HG03354 (cell line): Measurements from ENCODE around the gene SLC25A21.

Experiments
- ATAC-seq: cut with Tn5 transposase; IDR thresholded peaks from one replicate; pipeline ENCODE4 v1.9.1; 2021; ENCODE audit warnings: mild to moderate bottlenecking; ENCODE audit not compliant: unreplicated experiment, poor library complexity, severe bottlenecking

The SLC25A21 gene

DNA sequence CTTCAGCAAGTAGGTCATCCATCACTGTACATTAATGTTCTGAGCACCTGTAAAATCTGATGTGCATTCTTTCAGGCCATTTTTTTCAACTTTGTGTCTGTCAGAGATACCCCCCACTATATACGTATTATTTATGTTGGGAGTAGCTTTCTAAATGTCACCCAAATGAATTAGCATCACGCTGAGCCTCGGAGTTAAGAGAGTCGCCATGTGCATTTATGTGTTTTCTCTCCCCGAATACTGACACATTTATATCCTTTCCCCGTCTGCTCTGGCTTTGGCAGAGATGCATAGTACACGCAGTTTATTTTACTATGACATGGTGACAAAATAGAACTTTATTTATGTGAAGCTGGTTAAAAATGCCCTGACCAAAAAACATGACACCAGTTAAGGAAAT, 216.4 kb downstream of the SLC25A21 start:
- ATAC-seq, result no peak

GRCh38 chr14:36955376-36955775, 217.0 kb downstream of the SLC25A21 start:
- ATAC-seq, result no peak

- no peak for ATAC-seq
These were observed 219.7 kb downstream of the SLC25A21 start for GRCh38 chr14:36952689-36953088.

GRCh38 chr14:36951380-36951911, 221.0 kb downstream of the SLC25A21 start:
- ATAC-seq, result no peak

DNA sequence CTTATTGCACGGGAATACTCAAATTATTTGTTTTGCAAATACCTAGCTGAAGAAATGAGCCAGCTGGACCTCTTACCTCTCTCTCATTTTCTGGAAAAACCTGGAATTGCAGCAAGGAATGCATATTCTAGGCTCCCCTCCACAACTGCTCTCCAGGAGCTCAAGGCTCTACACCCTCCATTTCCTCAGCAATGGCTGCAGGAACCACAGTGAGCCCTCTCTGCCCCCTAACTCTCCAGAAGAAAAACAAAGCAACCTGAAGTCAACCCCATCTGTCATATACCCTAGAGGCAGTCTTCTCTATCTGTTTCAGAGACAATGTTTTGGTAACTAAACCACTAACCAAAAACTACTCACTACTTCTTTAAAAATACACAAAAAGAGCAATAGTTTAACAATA, 221.6 kb downstream of the SLC25A21 start:
- ATAC-seq, result no peak

DNA sequence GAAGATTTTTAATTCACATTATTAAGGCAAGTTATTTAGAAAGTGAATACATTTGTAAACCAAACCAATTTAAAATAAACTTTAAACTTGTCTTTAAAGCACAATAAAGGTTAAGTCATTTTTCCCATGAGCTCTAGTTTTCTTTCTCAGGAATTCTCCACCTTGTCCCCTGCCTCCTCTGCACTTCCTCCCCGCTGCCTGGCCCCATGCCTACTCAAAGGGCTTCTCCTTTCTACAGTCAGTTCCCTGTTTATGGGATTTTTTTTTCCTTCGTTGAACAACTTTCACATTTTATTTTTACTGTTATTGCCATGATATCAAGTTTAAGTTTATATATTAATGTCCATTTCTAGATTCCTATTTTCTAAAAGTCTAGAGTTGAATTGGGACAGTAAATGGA, 223.0 kb downstream of the SLC25A21 start:
- no peak for ATAC-seq

GRCh38 chr14:36948157-36948859, 224.1 kb downstream of the SLC25A21 start:
- ATAC-seq, result no peak

GRCh38 chr14:36947362-36947761, 225.0 kb downstream of the SLC25A21 start:
- ATAC-seq, result no peak

DNA sequence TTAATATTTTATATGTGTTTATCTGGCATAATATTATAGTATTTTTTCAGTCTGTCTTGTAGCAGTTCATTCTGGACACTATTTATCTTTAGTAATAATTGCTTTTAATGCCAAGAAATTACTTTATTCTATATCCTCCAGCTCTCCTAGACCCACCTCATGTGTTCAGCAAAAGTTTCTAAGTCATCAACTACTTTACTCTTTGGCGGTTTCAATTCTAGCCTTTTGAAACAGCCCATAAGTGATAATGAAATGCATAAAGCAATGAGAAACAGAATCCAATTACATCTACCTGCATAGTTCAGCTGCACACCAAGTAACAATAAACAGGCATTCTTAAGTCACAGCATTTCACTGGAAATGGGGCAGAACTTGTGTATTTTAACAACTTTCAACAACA, 225.5 kb downstream of the SLC25A21 start:
- no peak for ATAC-seq

- ATAC-seq, result no peak
These were observed 227.9 kb downstream of the SLC25A21 start for GRCh38 chr14:36944307-36945010.

GRCh38 chr14:36942522-36943245, 229.7 kb downstream of the SLC25A21 start:
- peak; percentile 17 for ATAC-seq

DNA sequence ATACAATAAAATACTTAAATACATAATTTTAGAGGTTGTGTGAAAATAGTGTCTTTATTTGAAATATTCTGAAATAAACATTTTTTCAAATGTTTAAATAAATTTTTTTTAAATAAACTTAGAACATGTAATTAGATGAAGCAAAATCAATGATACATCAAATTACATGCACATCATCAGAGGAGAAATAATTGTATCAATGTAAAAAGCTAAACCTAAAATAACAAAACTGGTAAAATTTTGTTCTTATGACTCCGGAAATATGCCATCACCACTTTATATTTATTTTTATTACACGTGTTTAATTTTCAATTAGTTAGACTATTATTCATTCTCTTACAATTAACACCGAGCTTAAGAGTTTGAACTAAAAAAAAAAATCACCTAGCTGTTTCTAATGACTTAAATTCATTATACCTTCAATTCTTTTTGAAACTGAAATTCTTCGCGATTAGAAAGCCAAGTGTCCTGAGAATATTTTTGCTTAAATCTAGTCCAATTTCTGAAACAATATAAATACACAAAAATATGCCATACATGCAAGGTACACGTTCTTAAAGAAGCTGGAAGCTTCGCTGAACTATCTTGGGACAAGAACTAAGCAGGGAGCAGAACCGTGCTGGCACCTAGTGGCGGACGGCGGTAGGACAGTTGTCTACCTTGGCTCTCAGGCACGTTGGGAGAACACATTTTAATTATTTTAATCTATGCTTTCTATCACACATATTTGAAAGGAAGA, 230.5 kb downstream of the SLC25A21 start:
- ATAC-seq, result peak; percentile 98

- no peak for ATAC-seq
These were observed 231.9 kb downstream of the SLC25A21 start for GRCh38 chr14:36940476-36940875.

DNA sequence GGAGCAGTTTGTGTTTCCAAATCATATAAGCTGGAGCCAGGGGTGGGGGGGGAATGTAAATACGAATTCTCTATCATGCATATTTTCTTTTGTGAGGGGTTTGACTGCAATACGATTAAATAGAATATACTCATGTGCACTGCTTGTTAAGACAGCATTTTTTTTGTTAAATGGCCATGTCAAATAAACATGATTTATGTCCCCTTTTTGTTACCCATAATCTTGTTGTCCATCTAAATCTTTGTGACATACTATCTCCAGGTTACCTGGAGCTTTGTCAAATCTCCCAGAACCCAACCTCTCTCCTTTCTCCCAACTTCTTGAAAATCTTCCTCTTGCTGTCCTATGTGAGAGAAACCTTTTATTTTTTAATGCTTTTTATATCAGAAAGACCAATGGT, 233.1 kb downstream of the SLC25A21 start:
- no peak for ATAC-seq

DNA sequence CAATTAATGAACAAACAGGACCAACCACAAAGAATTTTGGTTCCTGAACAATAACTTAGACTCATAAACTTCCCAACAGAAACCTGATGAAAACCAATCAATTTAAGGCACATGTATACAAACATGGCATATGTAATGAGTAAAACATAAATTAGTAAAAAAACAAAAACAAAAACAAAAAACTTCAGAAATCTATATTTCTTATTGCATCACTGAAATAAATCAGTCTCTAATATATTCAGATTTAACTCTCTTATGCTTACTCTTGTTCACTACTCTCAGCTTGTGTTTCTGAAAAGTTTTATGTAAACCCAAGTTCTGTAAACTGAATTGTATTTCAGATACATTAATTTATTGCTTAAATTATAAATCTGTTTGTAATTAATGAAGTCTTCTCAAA, 233.7 kb downstream of the SLC25A21 start:
- ATAC-seq, result no peak

- no peak for ATAC-seq
These were observed 236.3 kb downstream of the SLC25A21 start for GRCh38 chr14:36935976-36936678.

GRCh38 chr14:36934304-36934703, 238.1 kb downstream of the SLC25A21 start:
- no peak for ATAC-seq

DNA sequence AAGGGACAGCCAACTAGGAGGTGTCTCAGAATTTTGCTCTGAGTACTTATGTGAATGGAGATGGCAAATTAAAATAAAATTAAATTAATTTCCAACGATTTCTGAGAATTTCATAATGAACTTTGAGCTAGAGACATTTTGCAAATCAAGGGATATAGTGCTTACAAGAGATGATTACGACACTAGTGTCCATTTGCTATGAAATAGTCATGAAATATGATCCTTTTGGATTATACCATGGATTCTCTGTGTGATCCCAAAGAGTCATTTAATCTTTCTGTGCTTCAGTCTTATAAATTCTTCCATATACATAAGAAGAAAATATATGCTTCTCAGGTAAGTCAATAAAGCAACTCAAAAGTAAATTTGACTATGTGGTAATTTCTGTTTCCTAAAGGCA, 240.6 kb downstream of the SLC25A21 start:
- no peak for ATAC-seq

- ATAC-seq, result no peak
These were observed 244.0 kb downstream of the SLC25A21 start for GRCh38 chr14:36928432-36928831.
